Measurements from ENCODE around the gene STX1B.

Gene STX1B

DNA sequence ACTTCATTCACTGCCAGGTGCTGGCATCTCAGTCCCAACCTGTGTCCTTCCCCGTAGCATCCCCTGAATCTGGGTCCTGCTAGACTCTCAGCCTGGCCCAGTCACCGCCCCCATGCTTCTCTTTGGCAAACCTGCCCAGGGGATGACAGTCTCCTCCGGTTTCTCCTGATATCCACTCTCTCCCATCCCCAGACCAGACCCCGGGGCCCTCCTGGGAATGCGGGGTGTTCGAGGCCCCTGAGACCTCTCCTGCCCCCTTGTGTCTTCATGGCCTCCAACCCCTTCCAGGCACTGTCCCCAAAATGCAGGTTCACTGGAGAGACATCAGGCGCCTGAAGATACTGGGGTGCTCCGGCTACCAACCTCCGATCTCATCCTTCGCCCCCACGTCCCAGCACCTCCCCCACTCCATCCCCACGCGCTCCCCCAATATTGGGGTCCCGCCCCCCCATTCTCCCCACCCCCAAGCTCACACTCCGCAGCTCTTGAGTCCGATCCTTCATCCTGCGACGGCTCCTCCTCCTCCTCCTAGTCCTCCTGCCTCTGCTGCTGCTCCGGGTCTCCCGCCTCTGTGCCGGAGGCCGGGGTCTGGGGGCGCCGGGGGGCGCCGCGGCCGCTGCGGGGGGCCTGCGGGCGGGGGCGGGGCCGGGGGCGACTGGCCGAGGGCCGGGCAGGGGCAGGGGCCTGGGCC lies 399 bp downstream of the STX1B start:
- H3K27ac Mint-ChIP-seq: peak overlapping the region in 2 of 3 experiments; percentile 50 to 69
- H3K27me3 Mint-ChIP-seq (ENCODE audit: low read depth): peaks cover 39% of the 10 kb centered on the region
- H3K4me3 Mint-ChIP-seq: peak overlapping the region; percentile 82 to 85 (median 82)
- peaks cover 16% of the 10 kb centered on the region for H3K4me1 Mint-ChIP-seq
- TF ChIP-seq CTCF (IDR thresholded peaks at IDR 0.05; ENCODE audit: unreplicated experiment in 3 of 3): no peak
- no peaks in the 10 kb centered on the region for H3K36me3 Mint-ChIP-seq (ENCODE audit: low read depth)
- no peaks in the 10 kb centered on the region for H3K9me3 Mint-ChIP-seq

DNA sequence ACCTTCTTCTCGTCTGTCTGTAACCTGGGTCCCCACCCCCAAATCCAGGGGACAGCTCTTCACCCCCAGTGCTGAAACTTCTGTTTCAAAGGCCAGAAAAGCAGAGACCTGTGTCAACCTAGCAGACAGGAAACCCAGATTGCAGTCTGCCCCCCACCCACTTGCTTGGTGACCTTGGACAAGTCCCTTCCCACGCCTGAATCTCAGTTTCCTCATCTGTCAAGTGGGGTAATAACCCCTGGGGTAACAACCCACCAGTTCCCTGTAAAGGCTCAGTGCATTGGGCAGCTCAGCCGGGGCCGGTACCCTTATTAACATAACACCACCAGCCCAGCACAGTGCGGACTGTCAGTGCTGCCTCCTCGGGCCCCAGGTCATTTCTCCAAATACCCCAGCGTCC lies 1.3 kb downstream of the STX1B start:
- Mint-ChIP-seq H3K9me3 (no peaks in the 10 kb centered on the region), H3K4me1 (peaks cover 16% of the 10 kb centered on the region), H3K36me3 (ENCODE audit: low read depth) (no peaks in the 10 kb centered on the region), H3K27ac (peak overlapping the region in 1 of 3 experiments; percentile 24), H3K27me3 (ENCODE audit: low read depth) (peaks cover 39% of the 10 kb centered on the region), H3K4me3 (peak overlapping the region; percentile 66 to 85 (median 82))
- no peak for TF ChIP-seq CTCF (IDR thresholded peaks at IDR 0.05; ENCODE audit: unreplicated experiment in 3 of 3)

- no peaks in the 10 kb centered on the region for H3K36me3 Mint-ChIP-seq (ENCODE audit: low read depth)
- H3K4me3 Mint-ChIP-seq: peak overlapping the region; percentile 66 to 85 (median 82)
- no peaks in the 10 kb centered on the region for H3K9me3 Mint-ChIP-seq
- H3K27ac Mint-ChIP-seq: no peak overlapping the region
- H3K27me3 Mint-ChIP-seq (ENCODE audit: low read depth): peaks cover 36% of the 10 kb centered on the region
- TF ChIP-seq CTCF (IDR thresholded peaks at IDR 0.05; ENCODE audit: unreplicated experiment in 3 of 3): no peak
- peaks cover 20% of the 10 kb centered on the region for H3K4me1 Mint-ChIP-seq
Observed at GRCh38 chr16:31008551-31008950, 1.9 kb downstream of the STX1B start.

GRCh38 chr16:31008149-31008548 lies 2.3 kb downstream of the STX1B start:
- no peak overlapping the region for H3K27ac Mint-ChIP-seq
- no peak overlapping the region for H3K4me3 Mint-ChIP-seq
- peaks cover 24% of the 10 kb centered on the region for H3K4me1 Mint-ChIP-seq
- H3K9me3 Mint-ChIP-seq: no peaks in the 10 kb centered on the region
- H3K27me3 Mint-ChIP-seq (ENCODE audit: low read depth): peaks cover 32% of the 10 kb centered on the region
- no peak for TF ChIP-seq CTCF (IDR thresholded peaks at IDR 0.05; ENCODE audit: unreplicated experiment in 3 of 3)
- no peaks in the 10 kb centered on the region for H3K36me3 Mint-ChIP-seq (ENCODE audit: low read depth)

DNA sequence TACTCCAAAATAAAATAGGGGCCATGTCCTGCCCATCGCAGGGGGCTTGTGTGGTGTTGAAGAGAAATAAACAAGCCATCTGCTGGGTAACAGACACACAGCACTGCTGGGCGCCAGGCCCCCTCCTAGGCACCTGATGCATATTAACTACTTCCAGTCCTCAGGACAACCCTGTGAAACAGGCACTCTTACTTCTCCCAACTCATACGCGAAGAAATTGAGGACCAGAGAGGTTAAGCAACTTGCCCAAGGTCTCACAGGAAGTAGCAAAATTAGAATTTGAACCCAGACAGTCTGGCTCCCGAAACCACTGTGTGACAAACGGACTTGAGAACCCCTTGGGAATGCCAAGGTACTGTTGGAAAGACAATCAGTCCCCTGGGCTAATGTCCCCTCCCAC lies 2.8 kb downstream of the STX1B start:
- H3K36me3 Mint-ChIP-seq (ENCODE audit: low read depth): no peaks in the 10 kb centered on the region
- H3K4me1 Mint-ChIP-seq: peaks cover 29% of the 10 kb centered on the region
- H3K4me3 Mint-ChIP-seq: no peak overlapping the region
- peaks cover 29% of the 10 kb centered on the region for H3K27me3 Mint-ChIP-seq (ENCODE audit: low read depth)
- no peaks in the 10 kb centered on the region for H3K9me3 Mint-ChIP-seq
- TF ChIP-seq CTCF (IDR thresholded peaks at IDR 0.05; ENCODE audit: unreplicated experiment in 3 of 3): no peak
- no peak overlapping the region for H3K27ac Mint-ChIP-seq

GRCh38 chr16:31006589-31006988 lies 3.8 kb downstream of the STX1B start:
- peaks cover 20% of the 10 kb centered on the region for H3K27me3 Mint-ChIP-seq (ENCODE audit: low read depth)
- peak overlapping the region in 2 of 3 experiments; percentile 4 for H3K27ac Mint-ChIP-seq
- H3K9me3 Mint-ChIP-seq: no peaks in the 10 kb centered on the region
- TF ChIP-seq CTCF (IDR thresholded peaks at IDR 0.05; ENCODE audit: unreplicated experiment in 3 of 3): no peak
- peaks cover 40% of the 10 kb centered on the region for H3K4me1 Mint-ChIP-seq
- H3K36me3 Mint-ChIP-seq (ENCODE audit: low read depth): no peaks in the 10 kb centered on the region
- H3K4me3 Mint-ChIP-seq: peak overlapping the region in 2 of 3 experiments; percentile 17 to 47
